HG02571 (cell line): ENCODE results near the gene GOLGA8T.
"Not testable (repeated sequence)": the region's sequence is repeated elsewhere in the genome, so short reads cannot be mapped to it uniquely, and the experiment has no call there.

ENCODE experiments used
- ATAC-seq: cut with Tn5 transposase; IDR thresholded peaks from one replicate; pipeline ENCODE4 v1.9.1; 2021; ENCODE audit warnings: mild to moderate bottlenecking, moderate library complexity; ENCODE audit not compliant: unreplicated experiment

The GOLGA8T gene

GRCh38 chr15:30189754-30190153 lies 54.9 kb downstream of the GOLGA8T start:
- ATAC-seq: not testable (repeated sequence)

- ATAC-seq: not testable (repeated sequence)
These were observed 56.3 kb downstream of the GOLGA8T start for GRCh38 chr15:30191143-30191542.

- ATAC-seq: not testable (repeated sequence)
These were observed 56.8 kb downstream of the GOLGA8T start for GRCh38 chr15:30191639-30192038.

- not testable (repeated sequence) for ATAC-seq
These were observed 57.4 kb downstream of the GOLGA8T start for GRCh38 chr15:30192119-30192745.

- not testable (repeated sequence) for ATAC-seq
These were observed 58.0 kb downstream of the GOLGA8T start for GRCh38 chr15:30192892-30193291.
